ENCODE measurements around the gene LRATD1. TPM values are rescaled to one million over a fixed set of nuclear protein-coding genes. Genes with fewer than 3 reads are reported as not detected.

LRATD1 gene
- total RNA-seq, 1 experiment from 2014 or later = 0.31 TPM

GRCh38 chr2:14676371-14676770 lies 43.9 kb downstream of the LRATD1 start:
- Histone ChIP-seq H2AK5ac (ENCODE audit: insufficient read length, low read length) (no peak overlapping the region), H3K4me2 (ENCODE audit: insufficient read depth, insufficient read length, low read length) (no peak overlapping the region), H2BK12ac (ENCODE audit: insufficient read length, low read depth, low read length) (no peak overlapping the region), H3T11ph (ENCODE audit: low read length) (no peak overlapping the region), H3K27ac (ENCODE audit: insufficient read length, low read depth, low read length) (no peak overlapping the region), H4K5ac (ENCODE audit: insufficient read length, low read depth, low read length) (no peak overlapping the region), H3K79me1 (ENCODE audit: insufficient read depth, low read depth, low read length, poor library complexity, severe bottlenecking) (no peaks in the 10 kb centered on the region), H3K14ac (ENCODE audit: insufficient read depth, low read length) (no peak overlapping the region), H3K23me2 (ENCODE audit: insufficient read length, low read depth, low read length, poor library complexity, severe bottlenecking) (no peaks in the 10 kb centered on the region), H2BK5ac (ENCODE audit: insufficient read length, low read length) (no peak overlapping the region), H3K18ac (ENCODE audit: insufficient read length, low read depth, low read length) (no peak overlapping the region), H4K20me1 (ENCODE audit: control insufficient read depth, insufficient read depth, insufficient read length) (no peaks in the 10 kb centered on the region), H3K9ac (ENCODE audit: extremely low read depth, insufficient read length, low read length) (no peak overlapping the region), H2AFZ (ENCODE audit: low read length) (no peak overlapping the region), H3K56ac (ENCODE audit: insufficient read length, low read depth, low read length) (no peak overlapping the region), H2BK120ac (ENCODE audit: low read depth, low read length, poor library complexity, severe bottlenecking) (no peak overlapping the region), H4K91ac (ENCODE audit: insufficient read length, low read depth, low read length) (no peak overlapping the region), H3K4me1 (ENCODE audit: insufficient read depth, low read length) (no peaks in the 10 kb centered on the region), H2BK15ac (ENCODE audit: low read depth, low read length) (no peak overlapping the region), H3K23ac (ENCODE audit: insufficient read length, low read depth, low read length) (no peak overlapping the region), H3K27me3 (ENCODE audit: insufficient read depth, low read length) (no peaks in the 10 kb centered on the region), H3K4ac (ENCODE audit: low read depth, low read length) (no peak overlapping the region), H3K9me3 (ENCODE audit: control insufficient read depth, low read depth, low read length) (no peaks in the 10 kb centered on the region), H3K79me2 (ENCODE audit: insufficient read depth, low read length) (no peaks in the 10 kb centered on the region), H4K8ac (replicated peaks; ENCODE audit: insufficient read length, low read depth, low read length) (no peak overlapping the region), H2BK20ac (ENCODE audit: low read depth, low read length, poor library complexity, severe bottlenecking) (no peak overlapping the region)
- H3K9me3 Mint-ChIP-seq = no peaks in the 10 kb centered on the region
- H3K27ac Mint-ChIP-seq = no peak overlapping the region
- peaks cover 4 to 8% of the 10 kb centered on the region in 2 experiments; a peak in 3 of 4 replicates for H3K4me1 Mint-ChIP-seq
- H3K4me3 Mint-ChIP-seq = no peak overlapping the region
- no peak for TF ChIP-seq CTCF (conservative IDR thresholded peaks at IDR 0.05)
- H3K36me3 Mint-ChIP-seq (ENCODE audit: insufficient read depth in 1 of 3, low read depth in 3 of 3) = no peaks in the 10 kb centered on the region
- DNase-seq = no peak
- peaks cover 5% of the 10 kb centered on the region for H3K27me3 Mint-ChIP-seq (ENCODE audit: low read depth)

All from H9 (cell line).